Stimulated activated CD4-positive, alpha-beta T cell treated with anti-CD3 and anti-CD28 coated beads, Interleukin-1b, Interleukin-23, amount 100 ng/mL, for 24 hours (primary cell): Measurements from ENCODE around the gene GAST.
"Not testable (repeated sequence)": the region's sequence is repeated elsewhere in the genome, so short reads cannot be mapped to it uniquely, and the experiment has no call there.

ENCODE experiments used
- DNase-seq, 4 experiments: peaks; one replicate each; pipeline ENCODE4 v3.0.0-alpha.2; 2020; ENCODE audit warnings: low read depth in 4 of 4, low spot score in 1 of 4

Gene GAST

DNA sequence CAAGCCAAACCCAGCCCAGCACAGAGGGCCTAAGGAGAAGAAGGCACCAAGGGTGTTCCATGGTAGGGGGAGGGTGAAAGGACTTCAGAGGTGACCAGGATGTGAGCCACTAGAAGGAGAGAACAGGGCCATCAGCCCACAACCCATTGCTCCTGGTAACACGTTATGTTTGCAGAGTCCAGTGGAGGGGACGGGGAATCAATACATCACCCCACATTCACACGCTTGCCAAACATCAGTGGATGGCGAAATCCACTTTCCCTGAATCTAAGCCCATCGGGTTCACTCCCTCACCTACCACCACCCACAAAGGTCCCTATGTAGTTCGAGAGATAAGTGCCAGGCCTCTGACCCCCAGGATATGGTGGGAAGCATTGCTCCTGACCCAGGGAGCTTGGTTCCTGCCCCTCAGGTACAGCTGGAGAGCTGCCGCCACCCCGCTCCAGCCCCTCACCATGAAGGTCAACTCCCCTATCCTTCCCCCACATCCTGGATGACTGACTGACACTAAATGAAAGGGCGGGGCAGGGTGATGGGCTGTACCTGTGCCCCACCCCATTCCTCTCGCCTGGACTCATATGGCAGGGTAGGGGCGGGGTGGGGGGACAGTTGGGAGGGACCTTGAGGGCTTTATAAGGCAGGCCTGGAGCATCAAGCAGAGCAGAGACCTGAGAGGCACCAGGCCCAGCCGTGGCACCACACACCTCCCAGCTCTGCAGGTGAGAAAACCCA, at the start of gene GAST:
Gene GAST, plus strand, starts transcription at position 663 of the 732 bp plus-strand sequence. CDS start 3,106 bp downstream, outside the sequence.
- DNase-seq = no peak

DNA sequence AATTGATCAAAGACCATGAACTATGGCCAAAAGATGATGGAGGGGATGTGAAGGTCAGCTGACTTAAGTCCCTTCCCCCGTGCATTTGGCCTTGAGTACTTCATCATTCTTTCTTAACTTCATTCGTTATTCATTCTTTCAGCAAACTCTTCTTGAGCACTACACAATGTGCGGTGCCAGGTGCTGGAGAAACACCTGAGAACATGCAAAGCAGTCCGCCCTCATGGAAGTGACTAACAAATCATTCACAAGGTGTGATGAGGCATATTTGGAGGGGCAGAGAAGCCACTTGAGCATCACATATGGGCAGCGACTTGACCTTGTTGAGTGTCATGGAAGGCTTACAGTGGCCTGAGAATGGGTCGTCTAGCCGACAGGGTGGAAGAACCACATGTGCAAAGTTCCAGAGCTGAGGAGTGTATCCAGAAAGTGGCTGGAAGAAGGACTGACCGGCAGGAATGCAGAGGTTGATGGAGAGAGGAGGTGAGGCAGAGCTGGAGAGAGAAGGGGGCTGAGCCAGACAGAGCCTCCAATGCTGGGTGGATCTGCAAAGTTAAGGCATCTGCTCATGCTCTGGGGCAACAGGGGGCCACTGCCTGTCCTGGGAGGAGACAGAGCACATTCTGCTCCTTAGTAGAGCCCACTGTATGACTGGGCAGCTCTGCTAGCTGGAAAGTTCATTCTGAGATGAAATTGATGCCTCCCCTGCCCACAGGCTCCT, 48.5 kb upstream of the GAST start:
- DNase-seq = no peak

DNA sequence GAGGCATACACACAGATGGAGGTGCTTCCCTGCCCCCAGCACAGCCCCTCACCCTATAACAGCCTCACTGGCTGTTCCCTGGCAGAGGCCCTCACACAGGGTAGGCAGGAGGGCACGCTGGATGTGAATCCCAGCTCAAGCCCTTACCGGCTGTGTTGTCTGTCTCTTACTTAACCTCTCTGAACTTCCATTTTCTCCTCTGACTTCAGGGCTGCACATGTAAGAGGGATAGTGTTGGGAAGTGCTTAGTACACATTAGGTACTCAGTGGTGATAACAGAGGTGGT, 48.0 kb upstream of the GAST start:
- no peak for DNase-seq

GRCh38 chr17:41664587-41665565, 47.3 kb upstream of the GAST start:
- DNase-seq = no peak

- peak; percentile 79 to 90 (median 85) for DNase-seq
Measured at GRCh38 chr17:41665566-41666236, 46.4 kb upstream of the GAST start.

- peak in 2 of 4 experiments; percentile 53 to 62 for DNase-seq
Measured at GRCh38 chr17:41666237-41666641, 45.9 kb upstream of the GAST start.

GRCh38 chr17:41666708-41667279, 45.3 kb upstream of the GAST start:
- DNase-seq = peak; percentile 73 to 86 (median 84)

DNA sequence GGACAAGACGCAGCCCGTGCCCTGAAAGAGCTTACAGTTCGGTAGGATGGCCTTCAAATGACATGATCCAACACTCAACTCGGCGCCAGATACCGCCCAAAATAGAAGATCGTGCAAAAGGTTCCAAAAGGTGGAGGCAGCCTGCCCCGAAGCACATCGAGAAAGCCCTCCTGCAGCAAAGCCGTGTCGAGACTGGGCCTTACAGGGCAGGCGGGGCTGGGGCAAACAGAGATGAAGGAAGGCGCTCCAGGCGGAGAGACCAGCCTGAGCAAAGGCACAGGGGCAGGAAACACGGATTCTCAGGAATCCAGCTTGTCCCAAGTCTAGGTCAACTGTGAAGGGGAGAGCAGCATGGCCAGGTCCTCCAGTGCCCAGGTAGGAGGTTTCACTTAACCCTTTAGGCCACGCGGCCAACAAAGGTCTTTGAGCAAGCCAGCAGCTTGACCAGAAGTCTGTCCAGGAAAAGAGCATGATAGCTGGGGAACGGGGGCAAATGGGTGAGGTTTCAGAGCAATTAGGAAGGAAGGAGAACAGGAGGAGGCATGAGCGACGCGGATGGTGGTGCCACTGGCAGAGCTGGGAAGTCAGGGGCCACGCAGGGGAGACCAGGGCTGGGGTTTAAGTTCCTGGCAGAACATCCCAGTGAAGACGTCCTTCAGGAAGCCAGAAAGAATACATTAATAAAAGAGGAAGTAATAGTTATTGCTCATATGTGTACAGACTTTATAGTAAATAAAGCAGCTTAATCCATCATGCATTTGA, 44.7 kb upstream of the GAST start:
- DNase-seq = no peak

DNA sequence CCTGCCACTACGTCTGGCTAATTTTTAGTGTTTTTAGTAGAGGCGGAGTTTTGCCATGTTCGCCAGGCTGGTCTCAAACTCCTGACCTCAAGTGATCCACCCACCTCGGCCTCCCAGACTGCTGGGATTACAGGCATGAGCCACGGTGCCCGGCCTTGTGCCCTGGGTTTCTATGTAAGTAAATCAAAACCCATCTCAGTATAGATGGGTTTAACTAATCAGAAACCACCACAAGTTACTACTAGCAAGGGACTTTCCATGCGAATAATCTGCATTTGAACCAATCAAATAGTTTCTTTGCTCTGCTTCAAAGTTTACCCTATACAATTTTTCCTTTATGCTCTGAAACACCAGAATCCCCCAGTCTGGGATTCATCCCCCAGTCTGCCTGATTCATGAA, 40.0 kb upstream of the GAST start:
- no peak for DNase-seq

- DNase-seq = not testable (repeated sequence)
Measured at GRCh38 chr17:41675157-41676057, 36.7 kb upstream of the GAST start.

- DNase-seq = no peak
Measured at GRCh38 chr17:41676058-41676419, 36.1 kb upstream of the GAST start.

DNA sequence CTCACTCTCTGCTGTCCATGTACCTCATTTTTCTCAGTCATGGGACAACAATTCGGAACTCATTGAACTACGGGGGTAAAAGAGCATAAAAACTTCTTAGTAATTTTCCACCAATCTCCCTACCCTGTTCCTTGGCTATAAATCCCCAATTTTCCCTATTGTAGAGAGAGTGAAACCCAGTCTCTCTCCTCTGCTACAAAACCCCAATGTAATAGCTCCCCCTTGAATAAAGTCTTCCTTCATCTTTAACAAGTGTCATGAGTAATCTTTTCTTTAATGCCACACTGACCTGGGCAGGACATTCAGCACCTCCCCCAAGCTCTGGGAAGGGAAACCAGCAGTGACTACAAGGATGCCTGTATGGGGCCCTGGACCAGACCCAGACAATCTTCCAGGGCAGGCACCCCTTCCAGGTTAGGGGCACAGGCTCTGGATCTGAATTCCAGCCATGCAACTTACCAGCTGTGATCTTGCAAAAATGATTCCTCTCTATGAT, 33.7 kb upstream of the GAST start:
- DNase-seq = no peak

DNA sequence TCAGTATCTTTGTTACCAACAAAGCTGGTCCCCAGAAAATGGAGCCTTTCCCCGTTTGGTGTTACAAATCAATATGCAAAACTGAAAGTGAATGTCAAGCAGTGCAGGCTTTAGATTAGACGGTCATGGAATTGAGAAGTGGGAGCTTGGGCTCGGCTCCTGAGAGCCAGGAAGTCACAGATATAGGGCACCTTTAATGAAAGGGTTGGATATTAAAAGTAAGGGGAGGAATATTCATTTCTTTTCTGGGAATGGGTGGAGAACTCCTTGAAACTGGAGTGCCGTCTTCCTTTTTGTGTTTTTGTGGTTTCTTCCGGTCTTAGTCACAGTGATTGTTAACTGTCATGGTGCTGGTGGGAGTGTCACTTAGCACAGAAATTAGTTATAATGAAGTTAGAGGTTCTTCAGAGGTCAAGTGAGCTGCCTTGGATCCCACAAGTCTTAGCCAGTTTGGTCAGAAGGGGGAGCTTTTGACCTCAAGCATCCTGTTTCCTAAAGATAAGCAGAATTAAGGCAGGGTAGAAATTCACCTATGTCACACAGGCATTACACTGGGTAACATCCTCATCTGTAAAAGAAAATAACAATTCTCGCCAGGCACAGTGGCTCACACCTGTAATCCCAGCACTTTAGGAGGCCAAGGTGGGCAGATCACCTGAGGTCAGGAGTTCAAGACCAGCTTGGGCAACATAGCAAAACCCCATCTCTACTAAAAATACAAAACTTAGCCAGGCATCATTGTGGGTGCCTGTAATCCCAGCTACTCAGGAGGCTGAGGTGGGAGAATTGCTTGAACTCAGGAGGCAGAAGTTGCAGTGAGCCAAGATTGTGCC, 33.0 kb upstream of the GAST start:
- peak in 1 of 4 experiments; percentile 48 for DNase-seq

GRCh38 chr17:41679740-41680425, 32.2 kb upstream of the GAST start:
- no peak for DNase-seq

DNA sequence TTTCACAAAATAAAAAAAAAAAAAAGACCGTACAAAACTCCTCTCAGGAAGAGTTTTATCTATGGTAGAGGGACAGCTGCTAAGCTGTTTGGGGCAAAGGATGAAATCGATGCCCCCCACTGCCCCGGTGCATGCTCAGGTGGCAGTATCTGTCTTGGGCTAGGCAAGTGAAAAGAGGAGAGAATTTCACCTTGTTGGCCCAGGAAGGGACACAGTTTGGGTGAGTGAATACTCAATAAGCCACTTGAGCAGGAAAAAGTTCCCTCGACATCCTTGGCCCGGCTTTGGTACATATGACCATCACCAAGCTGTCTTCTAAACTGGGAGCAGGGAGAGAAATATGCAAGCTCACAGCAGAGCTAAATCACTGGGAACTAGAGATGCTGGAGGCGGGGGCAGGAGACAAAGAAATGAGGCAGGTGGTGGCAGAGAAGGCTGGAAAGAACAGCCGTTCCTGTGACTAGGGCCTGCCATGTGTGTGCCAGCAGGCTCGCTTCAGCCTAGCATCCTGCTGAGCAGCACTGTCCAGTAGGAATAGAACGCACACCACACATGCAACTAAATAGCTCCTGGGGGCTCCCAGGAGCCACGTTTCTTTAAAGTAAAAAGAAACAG, 31.6 kb upstream of the GAST start:
- DNase-seq = no peak

GRCh38 chr17:41681776-41682175, 30.4 kb upstream of the GAST start:
- DNase-seq = no peak

DNA sequence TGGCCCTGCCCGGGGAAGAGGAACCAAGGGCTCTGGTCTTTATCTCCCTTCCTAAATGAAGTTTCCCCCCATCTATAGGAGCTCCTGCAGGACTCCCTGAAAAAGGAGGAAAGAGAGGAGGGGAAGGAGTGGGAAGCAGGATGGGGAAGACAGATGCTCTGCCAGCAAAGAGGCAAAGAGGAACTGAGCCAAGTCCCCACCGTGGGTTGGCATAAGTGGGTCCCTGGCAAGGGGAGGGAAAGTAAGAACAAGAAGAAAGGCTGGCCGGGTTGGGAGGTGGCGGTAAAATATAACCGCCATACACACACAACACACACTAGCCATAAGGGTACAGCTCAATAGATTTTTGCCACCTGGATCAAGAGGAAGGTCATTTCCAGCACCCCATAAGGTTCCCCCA, 29.5 kb upstream of the GAST start:
- no peak for DNase-seq
